Thyroid gland (tissue), 4 donors: ENCODE measurements around the gene COL18A1. TPM values are rescaled to one million over a fixed set of nuclear protein-coding genes. Genes with fewer than 3 reads are reported as not detected.
A peak's percentile ranks its signal among the peaks of the same experiment; 100 is the strongest.

ENCODE experiments used
- DNase-seq, 2 donors: peaks; one replicate each; pipeline ENCODE4 v3.0.0-alpha.2; 2019
- H3K27ac ChIP-seq, 3 donors: fragments of 200-600 bp; sonication (generic); 1 replicate in 2 of 3; 2 replicates in 1 of 3; pipeline ENCODE4 v1.5.1; 2016 to 2019; ENCODE audit warnings: mild to moderate bottlenecking in 1 of 3, moderate library complexity in 1 of 3
- H3K27me3 ChIP-seq: fragments of 200-600 bp; sonication (generic); one replicate; pipeline ENCODE4 v1.5.1; 2019
- H3K36me3 ChIP-seq, 2 donors: fragments of 200-600 bp; sonication (generic); one replicate each; pipeline ENCODE4 v1.5.1; 2016 to 2019
- H3K4me1 ChIP-seq, 2 donors: fragments of 200-600 bp; sonication (generic); one replicate each; pipeline ENCODE4 v1.5.1; 2017 to 2019
- H3K4me3 ChIP-seq, 3 donors: fragments of 200-600 bp; sonication (generic); replicated peaks in 1 of 3; 1 replicate in 2 of 3; 2 replicates in 1 of 3; pipeline ENCODE4 v1.5.1; 2016; ENCODE audit warnings: mild to moderate bottlenecking in 1 of 3
- H3K9me3 ChIP-seq: fragments of 200-600 bp; sonication (generic); one replicate; pipeline ENCODE4 v1.5.1; 2017
- CTCF ChIP-seq, 6 experiments: fragments of 200-600 bp in 3 of 6; fragments of 450-650 bp in 3 of 6; sonication (generic) in 3 of 6; IDR thresholded peaks; one replicate each; pipeline ENCODE4 v1.5.1; 2016 to 2019; ENCODE audit warnings: antibody characterized with exemption in 6 of 6, mild to moderate bottlenecking in 2 of 6, inconsistent platforms in 1 of 6, moderate library complexity in 1 of 6
- POLR2A ChIP-seq, 2 donors: fragments of 450-650 bp; IDR thresholded peaks; one replicate each; pipeline ENCODE4 v1.6.1; 2017; ENCODE audit warnings: antibody characterized with exemption in 2 of 2, mild to moderate bottlenecking in 2 of 2, moderate library complexity in 1 of 2
- WGBS, 2 donors: methylation state at CpG; one replicate each; pipeline ENCODE4 v1.1.5; 2017; 5-methylcytosine and 5-hydroxymethylcytosine counted together
- intact Hi-C: fragments of 100-400 bp; cut with DNase I; formaldehyde crosslinking; loops from one replicate; pipeline ENCODE4 v1.15.1; 2023
- total RNA-seq, 4 donors: library from RNA; depleted of rRNA; stranded (reverse); fragments of >200 nt; gene quantifications; one replicate each; pipeline ENCODE4 v1.2.3, GENCODE V29; 2016

The COL18A1 gene
- total RNA-seq, 4 donors from 2014 or later, result 105 to 264 (median 238) TPM

DNA sequence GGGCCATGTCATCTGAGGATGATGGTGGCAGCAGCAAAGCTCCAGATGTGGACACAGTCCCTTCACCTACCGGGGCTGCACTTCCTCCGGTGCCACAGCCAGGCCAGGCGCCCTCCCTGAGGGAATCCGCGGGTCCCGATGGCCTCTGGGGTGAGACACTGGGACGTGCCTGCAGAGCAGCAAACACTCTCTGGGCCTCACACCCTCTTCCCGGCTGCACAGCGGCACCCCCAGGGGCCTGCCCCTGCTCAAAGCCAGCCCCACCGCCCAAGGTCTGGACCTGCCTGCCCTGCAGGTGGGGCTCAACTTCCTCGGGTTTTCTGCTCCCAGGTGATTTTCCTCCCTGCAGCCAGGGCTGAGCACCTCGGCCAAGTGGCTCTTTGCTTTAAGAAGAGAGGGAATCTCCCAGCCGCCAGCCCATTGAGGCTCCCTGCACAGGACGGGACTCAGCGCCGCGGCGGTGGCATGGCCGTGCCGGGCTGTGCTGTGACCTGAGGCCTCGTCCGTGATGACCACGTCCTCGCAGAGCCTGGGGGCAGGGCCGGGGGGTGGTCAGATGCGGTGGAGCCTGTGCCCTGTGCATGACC, 21.3 kb upstream of the COL18A1 start:
- intact Hi-C loops, result no loop called here
- H3K4me1 ChIP-seq, result peaks cover 0 to 27% of the 10 kb centered on the region in 2 donors
- DNase-seq, result peak in 1 of 2 donors; percentile 37
- no peaks in the 10 kb centered on the region for H3K27me3 ChIP-seq
- H3K9me3 ChIP-seq, result no peaks in the 10 kb centered on the region
- TF ChIP-seq CTCF (IDR thresholded peaks at IDR 0.05), result no peak
- TF ChIP-seq POLR2A (IDR thresholded peaks at IDR 0.05), result no peak
- H3K27ac ChIP-seq, result no peak overlapping the region
- 68% methylated on average over 22 of the region's 26 CpGs; no CpG with 5 or more reads in 1 of the 2 donors for WGBS, 2 donors
- no peak overlapping the region for H3K4me3 ChIP-seq
- H3K36me3 ChIP-seq, result no peaks in the 10 kb centered on the region

DNA sequence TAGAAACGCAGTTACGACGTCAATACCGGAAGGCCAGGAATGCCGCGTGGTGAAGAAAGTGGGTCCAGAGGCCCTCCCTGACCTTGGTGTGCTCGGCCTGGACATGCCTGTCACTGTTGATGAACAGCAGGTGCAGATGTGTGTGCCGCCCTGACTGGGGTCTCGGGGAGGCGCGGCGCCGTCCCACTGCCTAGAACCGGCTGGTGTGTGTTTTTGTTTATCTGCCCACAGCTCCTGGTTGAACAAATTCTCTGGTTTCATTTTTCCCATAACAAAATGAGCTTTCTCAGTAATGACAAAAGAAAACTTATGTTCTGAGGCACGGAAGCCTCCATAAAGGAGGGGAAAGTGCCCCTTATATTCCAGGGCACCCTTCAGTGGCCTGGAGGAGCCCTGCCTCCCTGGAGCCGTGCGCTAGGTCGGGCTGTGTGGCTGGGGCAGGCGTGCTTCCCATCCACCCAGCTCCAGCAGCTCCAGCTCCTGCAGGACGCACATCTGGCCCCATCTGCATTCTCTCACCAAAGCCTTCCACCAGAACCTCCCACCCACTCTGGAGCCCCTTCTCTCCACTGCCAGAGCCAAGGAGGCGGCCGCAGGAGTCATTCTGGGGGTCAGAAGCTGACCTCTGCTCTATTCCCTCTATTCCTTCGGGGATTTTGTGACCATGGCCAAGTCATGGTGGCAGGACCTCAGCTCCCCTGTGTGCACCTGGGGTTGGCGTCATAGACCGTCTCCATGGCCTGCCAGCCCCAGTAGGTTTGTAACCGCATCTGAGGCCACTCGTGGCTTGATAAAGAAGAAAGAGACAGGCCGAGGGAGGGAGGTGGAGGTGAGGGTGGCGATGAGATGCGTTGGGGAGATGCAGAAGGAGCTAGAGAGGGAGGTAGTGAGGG, 20.1 kb upstream of the COL18A1 start:
- DNase-seq, result no peak
- no peak overlapping the region for H3K27ac ChIP-seq

DNA sequence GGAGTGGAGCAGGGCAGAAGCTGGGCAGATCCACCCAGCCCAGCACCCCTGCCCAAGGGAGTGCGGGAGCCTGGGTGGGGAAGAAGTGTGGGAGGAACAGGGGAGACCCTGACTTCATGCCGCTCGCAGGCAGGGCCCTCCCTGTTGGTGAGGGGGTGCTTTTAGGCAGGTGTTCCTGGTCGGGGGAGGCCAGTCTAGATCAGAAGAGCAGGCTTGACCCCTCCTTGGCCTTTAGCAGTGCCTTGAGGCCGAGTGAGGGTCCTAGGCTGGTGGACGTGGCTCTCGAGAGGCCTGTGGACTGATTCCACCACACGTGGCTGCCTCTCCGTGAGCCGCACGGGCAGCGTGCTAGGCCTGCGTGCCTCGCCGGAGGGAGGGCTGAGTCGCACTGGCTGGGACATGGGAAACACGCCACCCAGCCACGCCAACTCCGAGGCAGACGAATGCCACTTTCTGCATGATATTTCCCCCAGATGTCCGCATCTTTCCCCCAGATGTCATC, 19.4 kb upstream of the COL18A1 start:
- intact Hi-C loops, result no loop called here
- H3K9me3 ChIP-seq, result no peaks in the 10 kb centered on the region
- 96 to 97% methylated on average over 14 to 21 of the region's 21 CpGs for WGBS, 2 donors
- no peaks in the 10 kb centered on the region for H3K27me3 ChIP-seq
- H3K36me3 ChIP-seq, result no peaks in the 10 kb centered on the region
- H3K4me3 ChIP-seq, result no peak overlapping the region
- no peak overlapping the region for H3K27ac ChIP-seq
- no peak for DNase-seq
- peaks cover 0 to 32% of the 10 kb centered on the region in 2 donors for H3K4me1 ChIP-seq
- TF ChIP-seq CTCF (IDR thresholded peaks at IDR 0.05), result no peak
- no peak for TF ChIP-seq POLR2A (IDR thresholded peaks at IDR 0.05)

More for the DNA sequence above, 20.1 kb upstream of the COL18A1 start:
- Histone ChIP-seq H3K36me3 (no peaks in the 10 kb centered on the region), H3K4me1 (peaks cover 0 to 32% of the 10 kb centered on the region in 2 donors), H3K27me3 (no peaks in the 10 kb centered on the region), H3K4me3 (no peak overlapping the region), H3K9me3 (no peaks in the 10 kb centered on the region)
- intact Hi-C loops, result no loop called here
- TF ChIP-seq CTCF (IDR thresholded peaks at IDR 0.05), result no peak
- TF ChIP-seq POLR2A (IDR thresholded peaks at IDR 0.05), result no peak
- WGBS, 2 donors, result 86 to 88% methylated on average over 30 of the region's 30 CpGs

GRCh38 chr21:45386336-45386727, 18.6 kb upstream of the COL18A1 start:
- peak overlapping the region in 2 of 3 donors; percentile 28 to 55 for H3K27ac ChIP-seq
- H3K4me1 ChIP-seq, result peaks cover 0 to 32% of the 10 kb centered on the region in 2 donors
- H3K9me3 ChIP-seq, result no peaks in the 10 kb centered on the region
- H3K36me3 ChIP-seq, result no peaks in the 10 kb centered on the region
- peak; percentile 47 to 61 for DNase-seq
- intact Hi-C loops, result no loop called here
- 49 to 61% methylated on average over 9 to 10 of the region's 11 CpGs for WGBS, 2 donors
- TF ChIP-seq CTCF (IDR thresholded peaks at IDR 0.05) (no peak), POLR2A (IDR thresholded peaks at IDR 0.05) (no peak)
- H3K4me3 ChIP-seq, result no peak overlapping the region
- H3K27me3 ChIP-seq, result no peaks in the 10 kb centered on the region
